B cell (primary cell): Measurements from ENCODE around the gene DYNC2H1. TPM values are rescaled to one million over a fixed set of nuclear protein-coding genes. Genes with fewer than 3 reads are reported as not detected.

Experiments
- ATAC-seq: fragments of 200-7000 bp; cut with Tn5 transposase; one replicate; pipeline ENCODE4 v1.10.0; 2021; ENCODE audit warnings: low read depth, mild to moderate bottlenecking, moderate number of reproducible peaks, moderate library complexity
- CTCF ChIA-PET: fragments of 350-600 bp; sonication (Branson Sonifier 250); formaldehyde crosslinking; loops from one replicate; lab custom pipeline; 2021; ENCODE audit warnings: antibody characterized with exemption, inconsistent platforms; lab: Charles Lee
- POLR2A ChIA-PET: fragments of 350-600 bp; sonication (Branson Sonifier 250); formaldehyde crosslinking; loops from one replicate; lab custom pipeline; 2021; ENCODE audit warnings: antibody characterized with exemption; lab: Charles Lee
- DNase-seq: peaks from one replicate; pipeline ENCODE4 v3.0.0; 2013
- H2AFZ ChIP-seq: 2 replicates; pipeline ENCODE4 v1.6.1; 2012; ENCODE audit warnings: mild to moderate bottlenecking, low read depth, low read length; ENCODE audit not compliant: insufficient read depth, poor library complexity, severe bottlenecking
- H3K27ac ChIP-seq, 2 donors: 1 replicate in 1 of 2; 2 replicates in 1 of 2; pipeline ENCODE4 v1.5.1; 2012 to 2013; ENCODE audit warnings: low read length in 2 of 2, mild to moderate bottlenecking in 2 of 2, moderate library complexity in 1 of 2
- H3K27me3 ChIP-seq, 4 experiments: fragments of 200-600 bp in 1 of 4; sonication (generic) in 1 of 4; replicated peaks in 1 of 4; 1 replicate in 2 of 4; 2 replicates in 2 of 4; pipeline versions ENCODE4 v1.6.1 to v1.7.0; 2013 to 2016; ENCODE audit warnings: low read length in 3 of 4, mild to moderate bottlenecking in 2 of 4, mixed read lengths in 1 of 4, moderate library complexity in 1 of 4; ENCODE audit not compliant: insufficient read depth in 4 of 4, control insufficient read depth in 3 of 4; ENCODE audit errors: control extremely low read depth in 1 of 4
- H3K36me3 ChIP-seq, 2 experiments: replicated peaks in 1 of 2; 1 replicate in 1 of 2; 2 replicates in 1 of 2; pipeline versions ENCODE4 v1.6.1 to v1.7.1; 2013; ENCODE audit warnings: low read length in 1 of 2; ENCODE audit not compliant: insufficient read depth in 2 of 2, control insufficient read depth in 1 of 2; ENCODE audit errors: control extremely low read depth in 1 of 2, extremely low read depth in 1 of 2
- H3K4me1 ChIP-seq, 2 donors: fragments of 200-600 bp in 1 of 2; sonication (generic) in 1 of 2; 1 replicate in 1 of 2; 2 replicates in 1 of 2; pipeline versions ENCODE4 v1.5.1 to v1.6.1; 2013 to 2017; ENCODE audit warnings: low read length in 2 of 2; ENCODE audit not compliant: control insufficient read depth in 2 of 2, insufficient read depth in 2 of 2
- H3K4me2 ChIP-seq: replicated peaks from 2 replicates; pipeline ENCODE3; 2012; ENCODE audit warnings: mild to moderate bottlenecking, low read depth, low read length; ENCODE audit not compliant: poor library complexity, severe bottlenecking
- H3K4me3 ChIP-seq, 5 experiments: fragments of 200-600 bp in 1 of 5; sonication (generic) in 1 of 5; 1 replicate in 3 of 5; 2 replicates in 2 of 5; pipeline versions ENCODE4 v1.5.1 to v1.7.0; 2011 to 2016; ENCODE audit warnings: low read length in 4 of 5, mild to moderate bottlenecking in 4 of 5, low read depth in 2 of 5, control low read depth in 1 of 5, moderate library complexity in 1 of 5; ENCODE audit not compliant: insufficient read depth in 1 of 5; ENCODE audit errors: control extremely low read depth in 1 of 5, extremely low read depth in 1 of 5
- H3K79me2 ChIP-seq: fragments of 200-600 bp; sonication (generic); one replicate; pipeline ENCODE4 v1.6.0; 2016; ENCODE audit warnings: low read length; ENCODE audit not compliant: control insufficient read depth, insufficient read depth
- H3K9ac ChIP-seq: fragments of 200-600 bp; sonication (generic); 2 replicates; pipeline ENCODE4 v1.6.1; 2017; ENCODE audit warnings: mild to moderate bottlenecking, low read length, moderate library complexity
- H3K9me3 ChIP-seq, 3 donors: one replicate each; pipeline versions ENCODE4 v1.6.1 to v1.7.1; 2013; ENCODE audit warnings: low read length in 2 of 3; ENCODE audit not compliant: control insufficient read depth in 2 of 3, insufficient read depth in 1 of 3; ENCODE audit errors: control extremely low read depth in 1 of 3
- H4K20me1 ChIP-seq: 2 replicates; pipeline ENCODE4 v1.6.0; 2012; ENCODE audit warnings: mild to moderate bottlenecking, low read length; ENCODE audit not compliant: insufficient read depth, control insufficient read depth, poor library complexity, severe bottlenecking
- H3K27ac Mint-ChIP-seq: one replicate; pipeline ENCODE4 v1.8.0; 2021; ENCODE audit warnings: mixed read lengths
- H3K27me3 Mint-ChIP-seq: one replicate; pipeline ENCODE4 v1.8.0; 2021; ENCODE audit warnings: mixed read lengths
- H3K4me1 Mint-ChIP-seq: one replicate; pipeline ENCODE4 v1.8.0; 2021; ENCODE audit warnings: mixed read lengths
- H3K4me3 Mint-ChIP-seq: one replicate; pipeline ENCODE4 v1.8.0; 2021; ENCODE audit warnings: mixed read lengths
- H3K9me3 Mint-ChIP-seq: one replicate; pipeline ENCODE4 v1.8.0; 2022; ENCODE audit warnings: mixed read lengths; ENCODE audit not compliant: insufficient read depth
- EZH2 ChIP-seq: IDR thresholded peaks from 2 replicates; pipeline ENCODE4 v1.6.1; 2012; ENCODE audit warnings: borderline replicate concordance, low read depth, mild to moderate bottlenecking, moderate library complexity, low read length; ENCODE audit not compliant: insufficient read depth, poor library complexity, severe bottlenecking
- WGBS: methylation state at CpG from one replicate; pipeline ENCODE4 v1.1.5; 2013; ENCODE audit warnings: missing lambda C conversion rate; ENCODE audit not compliant: insufficient coverage; 5-methylcytosine and 5-hydroxymethylcytosine counted together
- intact Hi-C: fragments of 100-400 bp; cut with micrococcal nuclease; formaldehyde crosslinking; loops from one replicate; pipeline ENCODE4 v1.10.0; 2022
- polyA plus RNA-seq: library from polyadenylated mRNA; depleted of rRNA; stranded (reverse); fragments of >200 nt; gene quantifications from 2 replicates; pipeline ENCODE4 v1.2.3, GENCODE V29; 2012
- total RNA-seq, 2 donors: library from RNA; stranded (reverse); fragments of 120-200 nt in 1 of 2; gene quantifications; 1 replicate in 1 of 2; 2 replicates in 1 of 2; pipeline versions ENCODE4 v1.2.3 to v1.2.4, GENCODE V29; 2013 to 2022
- TF ChIP-seq, protein P1 (sequence below): fragments of 200-600 bp; IDR thresholded peaks from one replicate; pipeline ENCODE4 v1.8.0; 2022; ENCODE audit warnings: antibody characterized with exemption, mild to moderate bottlenecking

The DYNC2H1 gene
- total and polyA plus RNA-seq, 2 donors (not counting 1 experiment from before 2014, with no cell fraction given): 0.92 to 7.8 TPM

DNA sequence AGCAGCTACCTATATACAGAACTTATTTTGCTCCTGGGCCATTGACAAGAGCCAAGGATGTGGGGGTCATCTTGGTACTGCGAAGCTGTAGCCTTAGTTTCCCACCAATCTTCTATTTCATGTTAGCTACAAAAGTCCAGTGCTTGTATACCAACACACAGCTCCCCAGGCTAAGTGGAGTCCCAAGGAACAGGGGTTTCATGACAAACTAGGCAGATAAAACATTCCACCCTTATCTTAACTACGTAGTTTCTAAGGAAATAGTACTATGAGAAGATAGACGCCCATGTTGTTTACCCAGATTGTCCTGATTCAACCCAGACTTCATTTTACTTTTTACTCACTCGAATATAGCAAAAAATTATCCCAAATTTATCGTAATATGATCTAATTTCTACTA lies 218.5 kb downstream of the DYNC2H1 start:
- Histone ChIP-seq H3K4me1 (no peaks in the 10 kb centered on the region), H3K79me2 (no peaks in the 10 kb centered on the region), H3K4me2 (no peak overlapping the region), H3K27me3 (no peaks in the 10 kb centered on the region), H3K27ac (no peak overlapping the region), H3K4me3 (no peak overlapping the region), H3K9ac (no peak overlapping the region), H3K9me3 (no peaks in the 10 kb centered on the region), H3K36me3 (no peaks in the 10 kb centered on the region), H2AFZ (no peak overlapping the region), H4K20me1 (no peaks in the 10 kb centered on the region)
- WGBS: no CpG with 5 or more reads among the region's 5 CpGs
- H3K9me3 Mint-ChIP-seq: no peaks in the 10 kb centered on the region
- POLR2A ChIA-PET: no interaction called here
- ATAC-seq: no peak
- no peak for TF ChIP-seq EZH2
- TF ChIP-seq, protein P1, sequence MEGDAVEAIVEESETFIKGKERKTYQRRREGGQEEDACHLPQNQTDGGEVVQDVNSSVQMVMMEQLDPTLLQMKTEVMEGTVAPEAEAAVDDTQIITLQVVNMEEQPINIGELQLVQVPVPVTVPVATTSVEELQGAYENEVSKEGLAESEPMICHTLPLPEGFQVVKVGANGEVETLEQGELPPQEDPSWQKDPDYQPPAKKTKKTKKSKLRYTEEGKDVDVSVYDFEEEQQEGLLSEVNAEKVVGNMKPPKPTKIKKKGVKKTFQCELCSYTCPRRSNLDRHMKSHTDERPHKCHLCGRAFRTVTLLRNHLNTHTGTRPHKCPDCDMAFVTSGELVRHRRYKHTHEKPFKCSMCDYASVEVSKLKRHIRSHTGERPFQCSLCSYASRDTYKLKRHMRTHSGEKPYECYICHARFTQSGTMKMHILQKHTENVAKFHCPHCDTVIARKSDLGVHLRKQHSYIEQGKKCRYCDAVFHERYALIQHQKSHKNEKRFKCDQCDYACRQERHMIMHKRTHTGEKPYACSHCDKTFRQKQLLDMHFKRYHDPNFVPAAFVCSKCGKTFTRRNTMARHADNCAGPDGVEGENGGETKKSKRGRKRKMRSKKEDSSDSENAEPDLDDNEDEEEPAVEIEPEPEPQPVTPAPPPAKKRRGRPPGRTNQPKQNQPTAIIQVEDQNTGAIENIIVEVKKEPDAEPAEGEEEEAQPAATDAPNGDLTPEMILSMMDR: no peak
- H3K4me1 Mint-ChIP-seq: peaks cover 5% of the 10 kb centered on the region
- H3K27me3 Mint-ChIP-seq: peaks cover 3% of the 10 kb centered on the region
- intact Hi-C loops: no loop called here
- H3K4me3 Mint-ChIP-seq: no peak overlapping the region
- DNase-seq: no peak
- CTCF ChIA-PET: no interaction called here
- no peak overlapping the region for H3K27ac Mint-ChIP-seq

- DNase-seq (no peak), ATAC-seq (no peak)
- Mint-ChIP-seq H3K9me3 (no peaks in the 10 kb centered on the region), H3K4me3 (no peak overlapping the region), H3K27ac (no peak overlapping the region), H3K4me1 (no peaks in the 10 kb centered on the region), H3K27me3 (peaks cover 3% of the 10 kb centered on the region)
- Histone ChIP-seq H3K4me1 (no peaks in the 10 kb centered on the region), H3K4me2 (no peak overlapping the region), H3K27me3 (no peaks in the 10 kb centered on the region), H3K9me3 (no peaks in the 10 kb centered on the region), H3K9ac (no peak overlapping the region), H3K79me2 (no peaks in the 10 kb centered on the region), H3K4me3 (no peak overlapping the region), H3K27ac (no peak overlapping the region), H3K36me3 (no peaks in the 10 kb centered on the region), H4K20me1 (no peaks in the 10 kb centered on the region), H2AFZ (no peak overlapping the region)
- ChIA-PET POLR2A (no interaction called here), CTCF (no interaction called here)
- WGBS: 65% methylated on average over 4 of the region's 6 CpGs
- intact Hi-C loops: no loop called here
- TF ChIP-seq, protein P1: no peak
- no peak for TF ChIP-seq EZH2
Observed at GRCh38 chr11:103332409-103332808, 223.2 kb downstream of the DYNC2H1 start.
